GM23338 (cell line): ENCODE results near the gene MYO9A. TPM values are rescaled to one million over a fixed set of nuclear protein-coding genes. Genes with fewer than 3 reads are reported as not detected.

Experiments
- ATAC-seq: fragments of 200-7000 bp; cut with Tn5 transposase; 3 replicates; pipeline ENCODE4 v1.9.1; 2020
- DNase-seq: peaks from one replicate; pipeline ENCODE4 v3.0.0-alpha.2; 2015; ENCODE audit warnings: low spot score
- H2AFZ ChIP-seq: fragments of 200-600 bp; sonication (generic); 2 replicates; pipeline ENCODE4 v1.8.0; 2016; ENCODE audit warnings: antibody characterized with exemption, mild to moderate bottlenecking, moderate library complexity
- H3F3A ChIP-seq: fragments of 200-600 bp; sonication (generic); replicated peaks from 2 replicates; pipeline ENCODE4 v1.8.0; 2017; ENCODE audit warnings: antibody characterized with exemption, mixed run types, low read depth
- H3K27ac ChIP-seq: fragments of 200-600 bp; sonication (generic); 2 replicates; pipeline ENCODE4 v1.6.1; 2016; ENCODE audit warnings: low read depth
- H3K27me3 ChIP-seq: fragments of 200-600 bp; sonication (generic); 2 replicates; pipeline ENCODE4 v1.8.0; 2016; ENCODE audit warnings: mild to moderate bottlenecking, mixed run types, moderate library complexity; ENCODE audit not compliant: insufficient read depth
- H3K36me3 ChIP-seq: fragments of 200-600 bp; sonication (generic); 2 replicates; pipeline ENCODE4 v1.8.0; 2016; ENCODE audit warnings: mild to moderate bottlenecking; ENCODE audit not compliant: insufficient read depth
- H3K4me1 ChIP-seq: fragments of 200-600 bp; sonication (generic); 2 replicates; pipeline ENCODE4 v1.8.0; 2016; ENCODE audit warnings: mild to moderate bottlenecking, moderate library complexity; ENCODE audit not compliant: insufficient read depth
- H3K4me2 ChIP-seq: fragments of 200-600 bp; sonication (generic); 2 replicates; pipeline ENCODE4 v1.7.1; 2017; ENCODE audit warnings: mixed run types
- H3K4me3 ChIP-seq: fragments of 200-600 bp; sonication (generic); 2 replicates; pipeline ENCODE4 v1.6.1; 2016; ENCODE audit warnings: mixed run types
- H3K79me2 ChIP-seq: fragments of 200-600 bp; sonication (generic); replicated peaks from 2 replicates; pipeline ENCODE4 v1.8.0; 2017; ENCODE audit warnings: mild to moderate bottlenecking; ENCODE audit not compliant: insufficient read depth
- H3K9me2 ChIP-seq: fragments of 200-600 bp; sonication (generic); 2 replicates; pipeline ENCODE4 v1.8.0; 2017; ENCODE audit not compliant: insufficient read depth
- H4K20me1 ChIP-seq: fragments of 200-600 bp; sonication (generic); replicated peaks from 2 replicates; pipeline ENCODE4 v1.8.0; 2017; ENCODE audit warnings: mild to moderate bottlenecking; ENCODE audit not compliant: insufficient read depth
- H3K27ac Mint-ChIP-seq: 2 replicates; pipeline ENCODE4 v1.8.0; 2020; ENCODE audit warnings: inconsistent platforms, mild to moderate bottlenecking, moderate library complexity, mixed read lengths
- H3K27me3 Mint-ChIP-seq: 3 replicates; pipeline ENCODE4 v1.8.0; 2022; ENCODE audit warnings: low read depth, mild to moderate bottlenecking, moderate library complexity, mixed read lengths, inconsistent platforms; ENCODE audit not compliant: insufficient read depth, poor library complexity
- H3K36me3 Mint-ChIP-seq: 3 replicates; pipeline ENCODE4 v1.8.0; 2021; ENCODE audit warnings: low read depth, mild to moderate bottlenecking, inconsistent platforms, moderate library complexity, mixed read lengths
- H3K4me1 Mint-ChIP-seq: 3 replicates; pipeline ENCODE4 v1.8.0; 2020; ENCODE audit warnings: mild to moderate bottlenecking, inconsistent platforms, mixed read lengths
- H3K4me3 Mint-ChIP-seq: 3 replicates; pipeline ENCODE4 v1.8.0; 2021; ENCODE audit warnings: moderate library complexity, mild to moderate bottlenecking, inconsistent platforms, mixed read lengths
- H3K9me3 Mint-ChIP-seq: 3 replicates; pipeline ENCODE4 v1.8.0; 2020; ENCODE audit warnings: moderate library complexity, mild to moderate bottlenecking, inconsistent platforms, mixed read lengths
- CREB1 ChIP-seq: fragments of 250-450 bp; sonication (Bioruptor Pico); IDR thresholded peaks from 2 replicates; pipeline ENCODE4 v1.5.0; 2020; ENCODE audit warnings: low read depth, mild to moderate bottlenecking, moderate library complexity
- ETS1 ChIP-seq: IDR thresholded peaks from 2 replicates; pipeline ENCODE4 v1.6.1; 2016; ENCODE audit warnings: antibody characterized with exemption
- EZH2phosphoT487 ChIP-seq: fragments of 200-600 bp; sonication (generic); IDR thresholded peaks from one replicate; pipeline ENCODE4 v1.8.1; 2018; ENCODE audit warnings: antibody characterized with exemption; ENCODE audit not compliant: unreplicated experiment
- POLR2AphosphoS5 ChIP-seq: IDR thresholded peaks from 2 replicates; pipeline ENCODE4 v1.6.1; 2016; ENCODE audit warnings: antibody characterized with exemption, low read depth
- REST ChIP-seq: IDR thresholded peaks from one replicate; pipeline ENCODE4 v1.6.1; 2018; ENCODE audit warnings: antibody characterized with exemption; ENCODE audit not compliant: unreplicated experiment
- STAT1 ChIP-seq: IDR thresholded peaks from one replicate; pipeline ENCODE4 v1.6.1; 2016; ENCODE audit warnings: antibody characterized with exemption; ENCODE audit not compliant: unreplicated experiment
- ZNF114 ChIP-seq: fragments of 250-450 bp; sonication (Bioruptor Pico); IDR thresholded peaks from 2 replicates; pipeline ENCODE4 v1.5.0; 2020; ENCODE audit warnings: mild to moderate bottlenecking, moderate library complexity
- polyA plus RNA-seq: library from polyadenylated mRNA; unstranded; fragments of >200 nt; fragmentation: Nextera tagmentation; extraction: Ambion mirVana; gene quantifications from 2 replicates; pipeline ENCODE4 v1.2.1, GENCODE V29; 2016
- total RNA-seq: library from RNA; depleted of rRNA; stranded (reverse); fragments of >200 nt; shearing (Covaris generic); gene quantifications from 2 replicates; pipeline ENCODE4 v1.2.3, GENCODE V29; 2014
- TF ChIP-seq, protein P1 (sequence below), 2 experiments: fragments of 200-600 bp in 1 of 2; sonication (generic) in 1 of 2; conservative IDR thresholded peaks; 2 replicates each; pipeline versions ENCODE4 v1.5.1 to v1.6.1; 2016 to 2017; ENCODE audit warnings: antibody characterized with exemption in 2 of 2, low read depth in 2 of 2, mild to moderate bottlenecking in 2 of 2, moderate library complexity in 1 of 2

The MYO9A gene
- total and polyA plus RNA-seq, 2 experiments from 2014 or later = 11.6 to 32.8 TPM

GRCh38 chr15:71813723-71814470 is 304.1 kb downstream of the MYO9A start (continued):
- TF ChIP-seq, protein P1, sequence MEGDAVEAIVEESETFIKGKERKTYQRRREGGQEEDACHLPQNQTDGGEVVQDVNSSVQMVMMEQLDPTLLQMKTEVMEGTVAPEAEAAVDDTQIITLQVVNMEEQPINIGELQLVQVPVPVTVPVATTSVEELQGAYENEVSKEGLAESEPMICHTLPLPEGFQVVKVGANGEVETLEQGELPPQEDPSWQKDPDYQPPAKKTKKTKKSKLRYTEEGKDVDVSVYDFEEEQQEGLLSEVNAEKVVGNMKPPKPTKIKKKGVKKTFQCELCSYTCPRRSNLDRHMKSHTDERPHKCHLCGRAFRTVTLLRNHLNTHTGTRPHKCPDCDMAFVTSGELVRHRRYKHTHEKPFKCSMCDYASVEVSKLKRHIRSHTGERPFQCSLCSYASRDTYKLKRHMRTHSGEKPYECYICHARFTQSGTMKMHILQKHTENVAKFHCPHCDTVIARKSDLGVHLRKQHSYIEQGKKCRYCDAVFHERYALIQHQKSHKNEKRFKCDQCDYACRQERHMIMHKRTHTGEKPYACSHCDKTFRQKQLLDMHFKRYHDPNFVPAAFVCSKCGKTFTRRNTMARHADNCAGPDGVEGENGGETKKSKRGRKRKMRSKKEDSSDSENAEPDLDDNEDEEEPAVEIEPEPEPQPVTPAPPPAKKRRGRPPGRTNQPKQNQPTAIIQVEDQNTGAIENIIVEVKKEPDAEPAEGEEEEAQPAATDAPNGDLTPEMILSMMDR (conservative IDR thresholded peaks at IDR 0.05; ENCODE audit: low read depth in 2 of 2) = no peak
- no peak for TF ChIP-seq REST
- TF ChIP-seq CREB1 (CRISPR knock-in tag) = no peak
- no peak for TF ChIP-seq STAT1
- no peak for TF ChIP-seq EZH2phosphoT487

DNA sequence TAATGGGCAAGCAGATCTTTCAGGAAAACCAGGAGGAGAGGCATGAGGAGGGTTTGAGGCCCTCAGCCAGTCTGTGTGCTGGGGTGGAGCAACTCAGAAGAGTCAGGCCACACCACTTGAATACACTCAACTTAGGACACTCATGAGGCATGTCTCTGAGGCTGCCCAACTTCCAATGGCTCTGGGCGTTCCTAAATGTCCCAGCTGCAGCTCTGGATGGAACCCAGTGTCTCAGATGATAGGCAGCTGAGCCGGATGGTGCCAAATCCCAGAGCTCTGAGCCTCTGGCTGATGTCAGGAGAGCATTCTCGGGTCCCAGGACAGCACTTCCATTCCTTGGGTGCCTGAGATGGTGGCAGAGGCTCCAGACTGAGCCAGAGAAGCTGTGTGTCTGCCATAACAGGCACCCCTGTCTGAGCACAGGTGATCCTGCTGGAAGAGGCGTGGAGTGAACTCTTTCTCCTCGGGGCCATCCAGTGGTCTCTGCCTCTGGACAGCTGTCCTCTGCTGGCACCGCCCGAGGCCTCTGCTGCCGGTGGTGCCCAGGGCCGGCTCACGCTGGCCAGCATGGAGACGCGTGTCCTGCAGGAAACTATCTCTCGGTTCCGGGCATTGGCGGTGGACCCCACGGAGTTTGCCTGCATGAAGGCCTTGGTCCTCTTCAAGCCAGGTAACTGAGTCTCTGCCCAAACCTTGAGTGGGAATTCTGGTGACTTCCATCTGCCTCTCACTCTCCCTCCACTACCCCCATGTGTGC is 304.8 kb downstream of the MYO9A start:
- peaks cover 3% of the 10 kb centered on the region for H3K27me3 Mint-ChIP-seq
- H3K4me1 Mint-ChIP-seq = peaks cover 7% of the 10 kb centered on the region
- no peaks in the 10 kb centered on the region for H4K20me1 ChIP-seq
- H3K27ac Mint-ChIP-seq = no peak overlapping the region
- no peaks in the 10 kb centered on the region for H3K79me2 ChIP-seq
- DNase-seq (no peak), ATAC-seq (no peak)
- peaks cover 5% of the 10 kb centered on the region for H3K9me3 Mint-ChIP-seq
- H3K9me2 ChIP-seq = no peaks in the 10 kb centered on the region
- H3K27ac ChIP-seq = no peak overlapping the region
- no peak for TF ChIP-seq ETS1
- TF ChIP-seq POLR2AphosphoS5 = no peak
- no peak for TF ChIP-seq ZNF114 (CRISPR knock-in tag)
- TF ChIP-seq CREB1 (CRISPR knock-in tag) = no peak
- peaks cover 3% of the 10 kb centered on the region for H3K36me3 Mint-ChIP-seq
- H3K4me2 ChIP-seq = no peak overlapping the region
- no peaks in the 10 kb centered on the region for H3K36me3 ChIP-seq
- H3K4me3 Mint-ChIP-seq = no peak overlapping the region
- no peaks in the 10 kb centered on the region for H3K27me3 ChIP-seq
- H3F3A ChIP-seq = no peaks in the 10 kb centered on the region
- no peak overlapping the region for H2AFZ ChIP-seq
- peaks cover 2% of the 10 kb centered on the region for H3K4me1 ChIP-seq
- no peak overlapping the region for H3K4me3 ChIP-seq
